ENCODE measurements around the gene BBOF1.

BBOF1 gene

GRCh38 chr14:74019408-74020137 lies 424 bp downstream of the BBOF1 start:
- H3K4me3 ChIP-seq (ENCODE audit: low read length), result peak overlapping the region; percentile 93
- DNase-seq (ENCODE audit: low read depth, low spot score), result no peak

- no peak for DNase-seq (ENCODE audit: low read depth, low spot score)
- H3K4me3 ChIP-seq (ENCODE audit: low read length), result no peak overlapping the region
Observed at GRCh38 chr14:74022346-74022745, 3.2 kb downstream of the BBOF1 start.

GRCh38 chr14:74029136-74029535 lies 10.0 kb downstream of the BBOF1 start:
- no peak for DNase-seq (ENCODE audit: low read depth, low spot score)
- no peak overlapping the region for H3K4me3 ChIP-seq (ENCODE audit: low read length)

- DNase-seq (ENCODE audit: low read depth, low spot score), result no peak
- H3K4me3 ChIP-seq (ENCODE audit: low read length), result no peak overlapping the region
Observed at GRCh38 chr14:74034572-74034971, 15.4 kb downstream of the BBOF1 start.

- H3K4me3 ChIP-seq (ENCODE audit: low read length), result no peak overlapping the region
- no peak for DNase-seq (ENCODE audit: low read depth, low spot score)
Observed at GRCh38 chr14:74035556-74035955, 16.4 kb downstream of the BBOF1 start.

GRCh38 chr14:74038020-74038859 lies 19.1 kb downstream of the BBOF1 start:
- no peak overlapping the region for H3K4me3 ChIP-seq (ENCODE audit: low read length)
- DNase-seq (ENCODE audit: low read depth, low spot score), result peak; percentile 66

GRCh38 chr14:74042296-74042695 lies 23.1 kb downstream of the BBOF1 start:
- no peak for DNase-seq (ENCODE audit: low read depth, low spot score)
- H3K4me3 ChIP-seq (ENCODE audit: low read length), result no peak overlapping the region

GRCh38 chr14:74045522-74045921 lies 26.4 kb downstream of the BBOF1 start:
- DNase-seq (ENCODE audit: low read depth, low spot score), result no peak
- H3K4me3 ChIP-seq (ENCODE audit: low read length), result no peak overlapping the region

- no peak overlapping the region for H3K4me3 ChIP-seq (ENCODE audit: low read length)
- DNase-seq (ENCODE audit: low read depth, low spot score), result no peak
Observed at GRCh38 chr14:74048281-74048680, 29.1 kb downstream of the BBOF1 start.

GRCh38 chr14:74049876-74050495 lies 30.8 kb downstream of the BBOF1 start:
- H3K4me3 ChIP-seq (ENCODE audit: low read length), result no peak overlapping the region
- no peak for DNase-seq (ENCODE audit: low read depth, low spot score)

- no peak for DNase-seq (ENCODE audit: low read depth, low spot score)
- no peak overlapping the region for H3K4me3 ChIP-seq (ENCODE audit: low read length)
Observed at GRCh38 chr14:74062809-74063150, 43.6 kb downstream of the BBOF1 start.

- DNase-seq (ENCODE audit: low read depth, low spot score), result no peak
- no peak overlapping the region for H3K4me3 ChIP-seq (ENCODE audit: low read length)
Observed at GRCh38 chr14:74064426-74064825, 45.3 kb downstream of the BBOF1 start.

GRCh38 chr14:74064883-74065282 lies 45.7 kb downstream of the BBOF1 start:
- no peak overlapping the region for H3K4me3 ChIP-seq (ENCODE audit: low read length)
- no peak for DNase-seq (ENCODE audit: low read depth, low spot score)

GRCh38 chr14:74065746-74066575 lies 46.8 kb downstream of the BBOF1 start:
- no peak overlapping the region for H3K4me3 ChIP-seq (ENCODE audit: low read length)

GRCh38 chr14:74077401-74077800 lies 58.3 kb downstream of the BBOF1 start:
- H3K4me3 ChIP-seq (ENCODE audit: low read length), result no peak overlapping the region
- DNase-seq (ENCODE audit: low read depth, low spot score), result no peak

More at GRCh38 chr14:74065746-74066575, 46.8 kb downstream of the BBOF1 start:
- no peak for DNase-seq (ENCODE audit: low read depth, low spot score)

- H3K4me3 ChIP-seq (ENCODE audit: low read length), result no peak overlapping the region
- DNase-seq (ENCODE audit: low read depth, low spot score), result no peak
Observed at GRCh38 chr14:74080820-74081460, 61.8 kb downstream of the BBOF1 start.

- no peak overlapping the region for H3K4me3 ChIP-seq (ENCODE audit: low read length)
Observed at GRCh38 chr14:74081491-74081890, 62.3 kb downstream of the BBOF1 start.

GRCh38 chr14:74083161-74083560 lies 64.0 kb downstream of the BBOF1 start:
- no peak for DNase-seq (ENCODE audit: low read depth, low spot score)
- H3K4me3 ChIP-seq (ENCODE audit: low read length), result no peak overlapping the region; the same call in 1 of the 2 replicates

More at GRCh38 chr14:74081491-74081890, 62.3 kb downstream of the BBOF1 start:
- DNase-seq (ENCODE audit: low read depth, low spot score), result no peak

GRCh38 chr14:74083784-74084276 lies 64.7 kb downstream of the BBOF1 start:
- H3K4me3 ChIP-seq (ENCODE audit: low read length), result peak overlapping the region; percentile 96
- DNase-seq (ENCODE audit: low read depth, low spot score), result no peak
